HG02588 (cell line): ENCODE measurements around the gene EIF5B.
"Not testable (repeated sequence)": the region's sequence is repeated elsewhere in the genome, so short reads cannot be mapped to it uniquely, and the experiment has no call there.

Experiments used
- ATAC-seq: cut with Tn5 transposase; IDR thresholded peaks from one replicate; pipeline ENCODE4 v1.9.1; 2021; ENCODE audit warnings: mild to moderate bottlenecking, moderate library complexity; ENCODE audit not compliant: unreplicated experiment

Gene EIF5B

GRCh38 chr2:99368854-99369253 is 31.7 kb downstream of the EIF5B start:
- ATAC-seq, result not testable (repeated sequence)

- no peak for ATAC-seq
These were observed 36.0 kb downstream of the EIF5B start for GRCh38 chr2:99373144-99373543.

GRCh38 chr2:99374747-99375146 is 37.6 kb downstream of the EIF5B start:
- no peak for ATAC-seq

- ATAC-seq, result no peak
These were observed 39.2 kb downstream of the EIF5B start for GRCh38 chr2:99376254-99376864.

- ATAC-seq, result no peak
These were observed 40.7 kb downstream of the EIF5B start for GRCh38 chr2:99377879-99378278.

- ATAC-seq, result no peak
These were observed 43.3 kb downstream of the EIF5B start for GRCh38 chr2:99380376-99381010.

GRCh38 chr2:99382143-99382542 is 45.0 kb downstream of the EIF5B start:
- no peak for ATAC-seq

- no peak for ATAC-seq
These were observed 48.8 kb downstream of the EIF5B start for GRCh38 chr2:99386011-99386410.

- ATAC-seq, result no peak
These were observed 51.7 kb downstream of the EIF5B start for GRCh38 chr2:99388892-99389291.

GRCh38 chr2:99389371-99389770 is 52.2 kb downstream of the EIF5B start:
- no peak for ATAC-seq

GRCh38 chr2:99389946-99390345 is 52.8 kb downstream of the EIF5B start:
- ATAC-seq, result no peak

GRCh38 chr2:99395589-99396130 is 58.5 kb downstream of the EIF5B start:
- ATAC-seq, result no peak

GRCh38 chr2:99397266-99397920 is 60.2 kb downstream of the EIF5B start:
- ATAC-seq, result no peak

- no peak for ATAC-seq
These were observed 61.1 kb downstream of the EIF5B start for GRCh38 chr2:99398303-99398702.

- no peak for ATAC-seq
These were observed 61.9 kb downstream of the EIF5B start for GRCh38 chr2:99399063-99399462.

GRCh38 chr2:99399795-99400194 is 62.6 kb downstream of the EIF5B start:
- ATAC-seq, result no peak

GRCh38 chr2:99401841-99402240 is 64.7 kb downstream of the EIF5B start:
- ATAC-seq, result no peak

GRCh38 chr2:99403084-99403483 is 65.9 kb downstream of the EIF5B start:
- no peak for ATAC-seq

GRCh38 chr2:99403524-99403923 is 66.3 kb downstream of the EIF5B start:
- no peak for ATAC-seq

GRCh38 chr2:99404039-99404796 is 67.0 kb downstream of the EIF5B start:
- no peak for ATAC-seq
